ENCODE results near the gene UQCR11.

UQCR11 gene

DNA sequence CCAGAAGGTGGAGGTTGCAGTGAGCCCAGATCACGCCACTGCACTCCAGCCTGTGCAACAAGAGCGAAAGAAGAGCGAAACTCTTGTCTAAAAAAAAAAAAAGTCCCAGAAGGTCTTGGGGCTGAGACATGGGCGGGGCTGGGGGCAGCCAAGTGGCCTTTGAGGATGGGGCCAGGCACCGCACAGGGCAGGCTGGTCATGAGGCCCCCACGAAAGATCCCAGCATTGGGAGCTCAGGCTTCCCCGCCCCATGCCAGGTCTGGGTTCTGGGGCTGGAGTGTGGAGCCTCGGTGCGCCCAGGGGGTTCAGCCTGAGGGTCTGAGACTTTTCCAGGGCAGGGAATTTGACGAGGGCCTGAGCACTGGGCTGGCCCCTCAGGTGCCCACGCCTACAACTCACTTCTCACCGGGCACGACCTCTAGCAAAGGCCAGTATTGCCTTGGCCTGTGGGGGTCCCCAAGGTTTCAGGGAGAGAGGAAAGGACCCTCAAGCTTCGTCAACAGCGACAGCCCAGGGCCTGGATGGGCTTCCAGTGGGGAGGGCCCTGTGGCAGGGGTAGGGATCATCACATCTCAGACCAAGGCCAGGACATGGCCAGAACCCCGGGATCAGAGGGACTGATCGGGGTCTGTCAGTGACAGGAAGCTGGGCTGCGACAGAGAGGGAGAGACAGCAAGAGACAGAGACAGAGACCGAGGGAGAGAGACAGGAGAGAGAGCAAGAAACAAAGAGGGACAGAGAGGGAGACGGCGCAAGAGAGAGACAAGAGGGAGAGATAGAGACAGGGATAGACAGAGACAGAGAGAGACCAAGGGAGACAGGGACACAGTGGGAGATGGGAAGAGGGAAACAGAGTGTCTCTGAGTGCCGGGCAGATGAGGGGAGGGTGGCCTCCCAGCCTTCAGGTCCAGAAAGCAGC is 29.7 kb downstream of the UQCR11 start:
- peak; percentile 56 for DNase-seq (ENCODE audit: low spot score)
- no peak overlapping the region for H3K27ac ChIP-seq
- H3K4me3 ChIP-seq, result no peak overlapping the region
- TF ChIP-seq, protein P1, sequence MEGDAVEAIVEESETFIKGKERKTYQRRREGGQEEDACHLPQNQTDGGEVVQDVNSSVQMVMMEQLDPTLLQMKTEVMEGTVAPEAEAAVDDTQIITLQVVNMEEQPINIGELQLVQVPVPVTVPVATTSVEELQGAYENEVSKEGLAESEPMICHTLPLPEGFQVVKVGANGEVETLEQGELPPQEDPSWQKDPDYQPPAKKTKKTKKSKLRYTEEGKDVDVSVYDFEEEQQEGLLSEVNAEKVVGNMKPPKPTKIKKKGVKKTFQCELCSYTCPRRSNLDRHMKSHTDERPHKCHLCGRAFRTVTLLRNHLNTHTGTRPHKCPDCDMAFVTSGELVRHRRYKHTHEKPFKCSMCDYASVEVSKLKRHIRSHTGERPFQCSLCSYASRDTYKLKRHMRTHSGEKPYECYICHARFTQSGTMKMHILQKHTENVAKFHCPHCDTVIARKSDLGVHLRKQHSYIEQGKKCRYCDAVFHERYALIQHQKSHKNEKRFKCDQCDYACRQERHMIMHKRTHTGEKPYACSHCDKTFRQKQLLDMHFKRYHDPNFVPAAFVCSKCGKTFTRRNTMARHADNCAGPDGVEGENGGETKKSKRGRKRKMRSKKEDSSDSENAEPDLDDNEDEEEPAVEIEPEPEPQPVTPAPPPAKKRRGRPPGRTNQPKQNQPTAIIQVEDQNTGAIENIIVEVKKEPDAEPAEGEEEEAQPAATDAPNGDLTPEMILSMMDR (IDR thresholded peaks at IDR 0.05), result no peak

DNA sequence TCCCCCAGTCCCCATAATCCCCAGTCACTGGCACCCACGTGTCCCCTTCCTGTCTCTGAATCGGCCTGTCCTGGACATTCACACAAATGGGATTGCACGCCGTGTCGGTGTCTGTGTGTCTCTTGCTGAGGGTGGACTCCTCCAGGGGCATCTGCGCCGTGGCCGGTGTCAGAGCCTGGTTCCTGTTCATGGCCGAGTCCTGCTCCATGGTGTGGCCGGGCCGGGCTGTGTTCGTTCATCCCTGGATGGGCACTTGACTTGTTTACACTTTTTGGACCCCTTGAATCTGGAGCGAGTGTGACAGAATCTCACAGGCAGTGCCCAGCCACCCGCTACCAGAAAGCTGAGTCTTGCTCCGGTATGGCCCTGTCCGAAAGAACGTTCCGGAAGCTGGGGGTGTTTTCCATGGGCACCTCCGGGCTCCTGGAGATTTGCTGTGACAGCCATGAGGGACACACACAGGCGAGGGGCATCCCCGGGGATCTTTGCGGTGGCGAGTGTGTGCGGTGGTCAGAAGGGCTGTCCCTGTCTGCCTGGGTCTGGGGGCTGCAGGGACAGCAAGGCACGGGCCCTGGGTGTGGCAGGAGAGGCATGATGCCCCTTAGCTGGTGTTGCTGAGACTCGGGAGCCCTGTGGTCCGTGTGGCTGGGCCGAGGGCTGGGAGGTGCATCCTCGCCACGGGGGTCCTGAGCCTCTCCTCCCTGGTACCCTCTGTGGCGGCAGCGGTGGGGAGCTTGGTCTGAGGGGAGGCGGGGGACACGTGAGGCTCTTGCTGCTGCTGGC is 30.7 kb downstream of the UQCR11 start:
- DNase-seq (ENCODE audit: low spot score), result peak; percentile 69
- TF ChIP-seq, protein P1 (IDR thresholded peaks at IDR 0.05), result no peak
- no peak overlapping the region for H3K27ac ChIP-seq
- H3K4me3 ChIP-seq, result no peak overlapping the region

DNA sequence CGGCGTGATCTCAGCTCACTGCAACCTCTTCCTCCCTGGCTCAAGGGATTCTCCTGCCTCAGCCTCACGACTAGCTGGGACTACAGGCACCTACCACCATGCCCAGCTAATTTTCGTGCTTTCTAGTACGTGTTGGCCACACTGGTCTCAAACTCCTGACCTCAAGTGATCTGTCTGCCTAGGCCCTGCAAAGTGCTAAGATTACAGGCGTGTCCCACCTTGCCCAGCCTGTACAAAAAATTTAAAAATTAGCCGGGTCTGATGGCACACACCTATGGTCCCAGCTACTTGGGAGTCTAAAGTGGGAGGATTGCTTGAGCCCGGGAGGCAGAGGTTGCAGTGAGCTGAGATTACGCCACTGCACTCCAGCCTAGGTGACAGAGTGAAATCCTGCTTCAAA is 32.5 kb downstream of the UQCR11 start:
- TF ChIP-seq, protein P1 (IDR thresholded peaks at IDR 0.05), result no peak
- no peak overlapping the region for H3K27ac ChIP-seq
- DNase-seq (ENCODE audit: low spot score), result no peak
- no peak overlapping the region for H3K4me3 ChIP-seq

DNA sequence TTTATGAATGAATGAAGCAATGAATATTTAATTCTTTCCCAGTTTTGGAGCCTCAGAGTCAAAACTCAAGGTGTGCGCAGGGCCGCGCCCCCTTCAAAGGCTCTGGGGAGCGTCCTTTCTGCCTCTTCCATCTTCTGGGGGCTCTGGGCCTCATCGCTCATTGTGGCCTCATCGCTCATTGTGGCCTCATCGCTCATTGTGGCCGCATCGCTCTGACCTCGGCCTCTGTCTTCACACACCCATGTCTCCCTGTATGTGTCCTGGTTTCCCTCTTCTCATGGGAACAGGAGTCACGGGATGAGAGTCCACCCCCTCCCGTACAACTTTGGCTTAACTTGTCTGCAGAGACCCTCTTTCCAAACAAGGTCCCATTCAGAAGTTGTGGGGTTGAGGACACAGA is 33.9 kb downstream of the UQCR11 start:
- DNase-seq (ENCODE audit: low spot score), result no peak
- H3K4me3 ChIP-seq, result no peak overlapping the region
- TF ChIP-seq, protein P1 (IDR thresholded peaks at IDR 0.05), result no peak
- no peak overlapping the region for H3K27ac ChIP-seq

DNA sequence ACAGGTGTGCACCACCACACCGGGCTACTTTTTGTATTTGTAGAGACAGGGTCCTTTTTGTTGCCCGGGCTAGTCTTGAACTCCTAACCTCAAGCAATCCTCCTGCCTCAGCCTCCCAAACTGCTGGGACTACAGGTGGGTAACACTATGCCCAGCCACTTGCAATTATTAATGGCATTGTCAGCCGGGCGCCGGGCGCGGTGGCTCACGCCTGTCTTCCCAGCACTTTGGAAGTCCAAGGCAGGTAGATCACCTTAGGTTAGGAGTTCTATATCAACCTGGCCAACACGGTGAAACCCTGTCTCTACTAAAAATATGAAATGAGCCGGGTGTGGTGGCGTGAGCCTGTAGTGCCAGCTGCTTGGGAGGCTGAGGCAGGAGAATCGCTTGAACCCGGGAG is 34.4 kb downstream of the UQCR11 start:
- no peak overlapping the region for H3K27ac ChIP-seq
- DNase-seq (ENCODE audit: low spot score), result no peak
- TF ChIP-seq, protein P1 (IDR thresholded peaks at IDR 0.05), result no peak
- H3K4me3 ChIP-seq, result no peak overlapping the region

DNA sequence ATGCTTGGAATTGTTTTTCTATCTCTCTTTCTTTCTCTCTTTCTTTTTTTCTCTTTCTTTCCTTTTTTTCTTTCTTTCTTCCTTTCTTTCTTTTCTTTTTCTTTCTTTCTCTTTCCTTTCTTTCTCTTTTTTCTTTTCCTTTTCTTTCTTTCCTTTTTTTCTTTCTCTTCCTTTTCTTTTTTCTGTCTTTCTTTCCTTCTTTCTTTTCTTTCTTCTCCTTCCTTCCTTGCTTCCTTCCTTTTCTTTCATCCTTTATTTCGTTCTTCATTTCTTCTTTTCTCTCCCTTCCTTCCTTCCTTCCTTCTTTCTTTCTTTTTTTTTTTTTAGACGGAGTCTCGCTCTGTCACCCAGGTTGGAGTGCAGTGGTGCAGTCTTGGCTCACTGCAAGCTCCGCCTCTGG is 35.3 kb downstream of the UQCR11 start:
- Histone ChIP-seq H3K4me3 (no peak overlapping the region), H3K27ac (no peak overlapping the region)
- no peak for DNase-seq (ENCODE audit: low spot score)
- TF ChIP-seq, protein P1 (IDR thresholded peaks at IDR 0.05), result no peak
